Coronary artery (tissue), 2 donors: ENCODE results near the gene EGLN3.
"Not testable (repeated sequence)": the region's sequence is repeated elsewhere in the genome, so short reads cannot be mapped to it uniquely, and the experiment has no call there.

ENCODE experiments used
- DNase-seq: peaks from one replicate; pipeline ENCODE4 v3.0.0-alpha.2; 2017; ENCODE audit warnings: low spot score
- H3K27ac ChIP-seq, 2 donors: fragments of 200-600 bp; sonication (generic); one replicate each; pipeline ENCODE4 v1.5.1; 2016 to 2019
- H3K4me3 ChIP-seq: fragments of 200-600 bp; sonication (generic); 2 replicates; pipeline ENCODE4 v1.5.1; 2016; ENCODE audit warnings: mild to moderate bottlenecking, moderate library complexity
- CTCF ChIP-seq: fragments of 200-600 bp; sonication (generic); IDR thresholded peaks from one replicate; pipeline ENCODE4 v1.5.1; 2019; ENCODE audit warnings: antibody characterized with exemption

The EGLN3 gene

GRCh38 chr14:33978892-33979612 is 28.2 kb upstream of the EGLN3 start:
- DNase-seq: no peak
- H3K4me3 ChIP-seq: no peak overlapping the region
- H3K27ac ChIP-seq: no peak overlapping the region
- TF ChIP-seq CTCF: no peak

- TF ChIP-seq CTCF: no peak
- Histone ChIP-seq H3K27ac (no peak overlapping the region), H3K4me3 (no peak overlapping the region)
- DNase-seq: no peak
Observed at GRCh38 chr14:33972583-33973081, 21.8 kb upstream of the EGLN3 start.

- H3K4me3 ChIP-seq, DNase-seq, H3K27ac ChIP-seq: not testable (repeated sequence)
Observed at GRCh38 chr14:33969846-33970245, 19.0 kb upstream of the EGLN3 start.

GRCh38 chr14:33968722-33969121 is 17.8 kb upstream of the EGLN3 start:
- TF ChIP-seq CTCF: no peak
- Histone ChIP-seq H3K4me3 (no peak overlapping the region), H3K27ac (no peak overlapping the region)
- no peak for DNase-seq

- H3K27ac ChIP-seq: no peak overlapping the region
- H3K4me3 ChIP-seq: no peak overlapping the region
- no peak for DNase-seq
- TF ChIP-seq CTCF: no peak
Observed at GRCh38 chr14:33967138-33967537, 16.3 kb upstream of the EGLN3 start.

- no peak for TF ChIP-seq CTCF
- Histone ChIP-seq H3K4me3 (no peak overlapping the region), H3K27ac (no peak overlapping the region)
- DNase-seq: no peak
Observed at GRCh38 chr14:33966276-33966675, 15.4 kb upstream of the EGLN3 start.

GRCh38 chr14:33964599-33965317 is 13.9 kb upstream of the EGLN3 start:
- Histone ChIP-seq H3K27ac (no peak overlapping the region), H3K4me3 (no peak overlapping the region)
- DNase-seq: no peak
- TF ChIP-seq CTCF: no peak
